GM21390 (cell line): Measurements from ENCODE around the gene SRRM2.
A peak's percentile ranks its signal among the peaks of the same experiment; 100 is the strongest.

Experiments
- ATAC-seq: cut with Tn5 transposase; IDR thresholded peaks from one replicate; pipeline ENCODE4 v1.9.1; 2021; ENCODE audit not compliant: unreplicated experiment

The SRRM2 gene

DNA sequence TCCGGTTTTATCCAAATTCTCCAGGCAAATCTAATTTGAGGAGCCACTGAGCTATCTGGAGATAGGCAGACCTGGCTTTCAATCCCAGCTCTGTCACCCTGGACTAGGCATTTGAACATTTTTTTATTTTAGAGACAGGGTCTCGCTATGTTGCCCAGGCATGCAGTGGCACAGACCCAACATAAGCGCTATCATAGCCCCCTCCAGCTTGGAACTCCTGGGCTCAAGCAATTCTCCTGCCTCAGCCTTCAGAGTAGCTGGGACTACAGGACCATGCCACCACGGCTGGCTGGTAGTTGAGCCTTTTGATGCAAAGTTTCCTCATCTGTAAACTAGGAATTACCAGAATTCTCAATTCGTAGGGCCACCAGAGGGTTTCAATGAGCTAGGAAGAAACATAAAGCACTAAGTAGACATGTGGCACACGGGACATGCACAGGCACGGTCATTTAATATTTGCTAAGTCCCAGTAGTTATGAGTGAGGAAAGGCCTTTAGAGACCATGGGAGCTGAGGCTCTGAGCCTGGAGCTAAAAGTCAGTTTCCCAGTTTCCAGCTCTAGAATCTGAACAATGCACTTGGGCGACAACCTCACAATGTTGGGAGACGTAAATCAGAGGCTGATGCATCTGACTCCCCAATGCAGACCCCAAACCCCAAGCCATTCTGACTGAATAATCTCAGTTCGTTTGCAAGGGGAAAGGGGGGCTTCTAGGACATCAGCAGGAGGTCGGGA, 23.5 kb downstream of the SRRM2 start:
- ATAC-seq: no peak

- peak; percentile 18 for ATAC-seq
These were observed 24.2 kb downstream of the SRRM2 start for GRCh38 chr16:2776500-2777139.

GRCh38 chr16:2777231-2777902, 24.9 kb downstream of the SRRM2 start, which contains the start of gene ELOB:
Gene ELOB (minus strand): TSS chr16:2777280. CDS start chr16:2777239, 41 bp downstream.
- peak; percentile 68 for ATAC-seq

DNA sequence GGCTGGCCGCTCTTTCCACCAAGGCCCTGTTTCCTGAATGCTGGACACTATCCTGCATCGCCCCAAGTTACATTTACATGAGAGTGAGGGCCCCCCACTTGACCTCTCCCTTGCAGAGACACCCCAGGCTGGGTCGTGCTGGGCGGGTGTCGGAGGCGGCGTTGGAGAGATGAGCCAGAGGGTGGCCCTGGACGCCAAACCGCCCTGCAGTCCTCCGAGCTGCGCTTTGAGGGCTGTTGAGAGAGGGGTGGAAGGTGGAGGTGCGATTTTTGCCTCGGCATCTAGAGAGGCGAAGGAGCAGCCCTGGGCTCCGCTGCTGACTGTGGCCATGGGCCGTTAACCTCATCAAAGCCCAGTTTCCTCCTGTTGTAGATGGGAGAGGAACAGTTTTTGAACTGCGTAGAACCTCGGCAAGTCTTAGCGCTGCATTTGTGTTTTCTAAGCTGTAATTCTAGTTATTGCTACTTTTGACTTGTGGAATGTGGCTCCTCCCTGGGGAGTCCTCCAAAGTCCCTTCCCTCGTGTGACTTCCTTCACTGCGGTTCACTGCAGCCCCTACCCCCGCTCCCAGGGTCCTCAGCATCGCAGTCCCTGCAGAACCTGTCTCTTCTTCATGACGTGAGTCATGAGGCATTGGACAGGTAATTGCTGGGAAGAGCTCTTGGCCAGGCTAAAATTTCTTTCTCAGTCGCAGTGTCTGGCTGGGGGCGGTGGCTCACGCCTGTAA, 25.6 kb downstream of the SRRM2 start:
- ATAC-seq: peak; percentile 6

DNA sequence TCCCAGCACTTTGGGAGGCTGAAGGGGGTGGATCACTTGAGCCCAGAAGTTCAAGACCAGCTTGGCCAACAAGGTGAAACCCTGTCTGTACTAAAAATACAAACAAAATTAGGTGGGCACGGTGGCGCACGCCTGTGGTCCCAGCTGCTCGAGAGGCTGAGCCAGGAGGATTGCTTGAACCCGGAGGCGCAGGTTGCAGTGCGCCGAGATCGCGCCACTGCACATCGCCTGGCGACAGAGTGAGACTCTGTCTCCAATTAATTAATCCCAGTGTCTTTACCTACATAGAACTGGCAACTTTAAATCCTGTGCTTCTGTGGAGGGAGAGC, 26.2 kb downstream of the SRRM2 start:
- no peak for ATAC-seq

- ATAC-seq: no peak
These were observed 26.9 kb downstream of the SRRM2 start for GRCh38 chr16:2779151-2779920.

- no peak for ATAC-seq
These were observed 27.8 kb downstream of the SRRM2 start for GRCh38 chr16:2779978-2780898.

DNA sequence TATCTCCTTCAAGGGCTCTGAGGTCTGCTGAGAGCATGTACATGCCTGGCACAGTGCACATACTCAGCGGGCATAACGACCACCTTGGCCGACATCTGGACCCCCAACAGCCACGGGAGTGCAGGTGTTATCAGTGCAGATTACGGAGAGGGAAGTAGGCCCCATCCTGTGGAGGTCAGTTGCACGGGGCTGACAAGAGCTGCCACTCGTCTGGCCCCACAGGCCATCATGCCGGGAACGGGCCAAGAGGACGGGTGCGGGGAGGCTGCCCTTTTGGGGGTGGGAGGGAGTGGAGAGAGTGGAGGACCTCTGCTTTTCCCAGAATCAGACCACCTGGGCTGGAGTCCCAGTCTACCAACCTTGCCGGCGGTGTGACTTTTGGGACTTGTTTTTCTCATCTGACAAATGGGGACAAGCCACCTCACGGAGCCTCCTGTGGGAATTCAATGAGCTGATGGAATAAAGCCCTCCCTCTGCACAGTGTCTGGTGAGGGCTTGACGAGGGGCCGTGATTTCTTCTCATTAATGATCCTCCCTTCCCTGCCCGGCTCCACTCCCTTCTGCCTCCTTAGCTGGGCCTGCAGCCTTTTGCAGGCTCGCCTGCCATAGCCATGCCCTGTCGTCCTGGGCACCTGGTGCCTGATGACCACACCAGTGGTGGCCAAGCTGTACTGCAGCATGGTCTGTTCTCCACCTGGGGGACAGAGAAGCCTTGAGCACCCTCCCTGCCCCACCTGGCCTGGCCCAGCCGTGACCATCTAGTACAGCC, 30.3 kb downstream of the SRRM2 start:
- no peak for ATAC-seq

GRCh38 chr16:2783581-2784357, 31.3 kb downstream of the SRRM2 start:
- no peak for ATAC-seq

GRCh38 chr16:2784358-2785100, 32.1 kb downstream of the SRRM2 start:
- ATAC-seq: no peak

- ATAC-seq: no peak
These were observed 32.9 kb downstream of the SRRM2 start for GRCh38 chr16:2785101-2785991.

- ATAC-seq: no peak
These were observed 33.8 kb downstream of the SRRM2 start for GRCh38 chr16:2786061-2786825.

GRCh38 chr16:2786826-2787151, 34.4 kb downstream of the SRRM2 start:
- ATAC-seq: no peak

GRCh38 chr16:2787406-2787805, 35.0 kb downstream of the SRRM2 start, which contains the start of gene PRSS33:
Gene PRSS33 (minus strand): TSS chr16:2787560. CDS start chr16:2786547, 1,013 bp downstream.
- no peak for ATAC-seq

DNA sequence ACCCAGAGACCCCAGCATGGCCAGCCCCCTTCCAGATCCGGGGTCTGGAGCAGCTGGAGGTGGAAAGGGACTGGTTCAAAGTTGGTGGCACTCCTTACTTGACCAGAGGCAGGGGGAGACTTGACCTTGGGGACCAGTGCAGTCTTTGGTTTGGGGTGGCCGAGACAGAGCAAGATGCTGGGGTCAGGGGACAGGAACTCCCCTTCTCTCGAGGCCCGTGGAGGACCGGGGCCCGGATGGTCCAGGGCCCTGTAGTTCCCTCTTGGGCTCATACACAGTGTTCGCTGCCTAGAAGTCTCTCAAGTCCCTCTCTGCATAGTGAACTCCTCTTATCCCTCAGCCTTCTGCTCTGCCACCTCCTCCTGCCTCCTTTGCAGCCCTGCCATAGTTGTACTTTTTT, 35.5 kb downstream of the SRRM2 start:
- no peak for ATAC-seq

DNA sequence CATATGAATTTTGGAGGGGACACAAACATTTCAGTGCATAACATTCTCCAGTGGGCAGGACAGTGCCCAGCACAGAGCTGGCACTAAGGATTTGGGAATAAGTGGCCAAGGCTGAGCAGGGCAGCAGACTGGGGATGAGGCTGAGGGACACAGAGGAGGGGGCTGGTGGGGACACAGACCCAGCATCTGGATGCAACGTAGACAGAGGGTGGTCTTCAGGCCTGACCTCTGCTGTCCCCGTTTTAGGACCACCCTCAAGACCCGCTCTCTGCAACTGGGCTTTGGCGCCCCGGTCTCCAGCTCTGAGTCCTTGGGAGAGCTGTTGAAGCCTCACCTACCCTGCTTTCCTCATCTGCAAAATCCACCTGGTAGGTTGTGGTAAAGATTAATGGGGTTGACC, 38.2 kb downstream of the SRRM2 start:
- no peak for ATAC-seq
